ENCODE data around the gene KDM2A.
"Not testable (repeated sequence)": the region's sequence is repeated elsewhere in the genome, so short reads cannot be mapped to it uniquely, and the experiment has no call there.

Gene KDM2A

GRCh38 chr11:67126243-67126642, 7.2 kb downstream of the KDM2A start:
- H3K23ac ChIP-seq (ENCODE audit: low read length); H3K9ac ChIP-seq (ENCODE audit: low read length); H3K27me3 ChIP-seq (ENCODE audit: insufficient read depth, low read length, poor library complexity); H3K56ac ChIP-seq (ENCODE audit: low read length); H2BK15ac ChIP-seq (replicated peaks; ENCODE audit: low read depth); H3K36me3 ChIP-seq (ENCODE audit: control insufficient read depth, insufficient read depth, low read length); H3K79me1 ChIP-seq (ENCODE audit: low read length); H3K27ac ChIP-seq (ENCODE audit: low read depth, low read length); H2AK5ac ChIP-seq (ENCODE audit: low read length); H4K8ac ChIP-seq (ENCODE audit: low read depth, low read length); H2BK120ac ChIP-seq (ENCODE audit: low read depth, low read length); H2BK5ac ChIP-seq (ENCODE audit: low read length); H3K4ac ChIP-seq (ENCODE audit: low read depth, low read length); H4K5ac ChIP-seq (ENCODE audit: low read length); H3K4me3 ChIP-seq (ENCODE audit: low read length); H3K4me1 ChIP-seq (ENCODE audit: control insufficient read depth, low read depth, low read length); H3K18ac ChIP-seq (ENCODE audit: low read length); H3K4me2 ChIP-seq (ENCODE audit: low read length); DNase-seq: not testable (repeated sequence)
- no CpG with 5 or more reads among the region's 8 CpGs for WGBS (ENCODE audit: extremely low coverage, insufficient coverage, low lambda C conversion rate)
- peaks cover 50% of the 10 kb centered on the region for H3K79me2 ChIP-seq (ENCODE audit: control insufficient read depth, insufficient read depth, low read length)

DNA sequence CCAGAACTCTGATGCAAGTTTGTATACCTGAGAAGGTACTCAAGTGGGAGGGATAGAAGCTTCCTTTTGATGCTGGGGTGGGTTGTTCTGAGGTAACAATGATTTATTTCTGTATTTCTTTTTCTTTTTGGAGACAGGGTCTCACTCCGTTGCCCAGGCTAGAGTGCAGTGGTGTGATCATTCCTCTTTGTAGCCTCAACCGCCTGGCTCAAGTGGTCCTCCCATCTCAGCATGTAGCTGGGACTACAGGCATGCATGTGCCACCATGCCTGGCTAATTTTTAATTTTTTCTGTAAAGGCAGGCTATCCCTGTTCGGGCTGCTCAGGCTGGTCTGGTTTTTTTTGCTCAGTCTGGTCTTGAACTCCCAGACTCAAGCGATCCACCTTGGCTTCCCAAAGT, 7.9 kb downstream of the KDM2A start:
- no peak overlapping the region for H4K8ac ChIP-seq (ENCODE audit: low read depth, low read length)
- H3K4me2 ChIP-seq (ENCODE audit: low read length): no peak overlapping the region
- no peak overlapping the region for H2BK15ac ChIP-seq (replicated peaks; ENCODE audit: low read depth)
- peaks cover 9% of the 10 kb centered on the region for H3K79me1 ChIP-seq (ENCODE audit: low read length)
- no peak overlapping the region for H3K9ac ChIP-seq (ENCODE audit: low read length)
- no peak overlapping the region for H2AK5ac ChIP-seq (ENCODE audit: low read length)
- H3K56ac ChIP-seq (ENCODE audit: low read length): no peak overlapping the region
- DNase-seq: no peak
- no peak overlapping the region for H3K4me3 ChIP-seq (ENCODE audit: low read length)
- peaks cover 46% of the 10 kb centered on the region for H3K79me2 ChIP-seq (ENCODE audit: control insufficient read depth, insufficient read depth, low read length)
- no peaks in the 10 kb centered on the region for H3K4me1 ChIP-seq (ENCODE audit: control insufficient read depth, low read depth, low read length)
- H3K27me3 ChIP-seq (ENCODE audit: insufficient read depth, low read length, poor library complexity): no peaks in the 10 kb centered on the region
- no peak overlapping the region for H4K5ac ChIP-seq (ENCODE audit: low read length)
- H2BK120ac ChIP-seq (ENCODE audit: low read depth, low read length): no peak overlapping the region
- H3K18ac ChIP-seq (ENCODE audit: low read length): no peak overlapping the region
- H3K27ac ChIP-seq (ENCODE audit: low read depth, low read length): no peak overlapping the region
- H3K36me3 ChIP-seq (ENCODE audit: control insufficient read depth, insufficient read depth, low read length): peaks cover 1% of the 10 kb centered on the region
- H3K4ac ChIP-seq (ENCODE audit: low read depth, low read length): no peak overlapping the region
- H3K23ac ChIP-seq (ENCODE audit: low read length): no peak overlapping the region
- no peak overlapping the region for H2BK5ac ChIP-seq (ENCODE audit: low read length)
- whole genome bisulfite sequencing (ENCODE audit: extremely low coverage, insufficient coverage, low lambda C conversion rate): no CpG with 5 or more reads among the region's 4 CpGs

GRCh38 chr11:67130861-67131260, 11.8 kb downstream of the KDM2A start:
- H2BK5ac ChIP-seq (ENCODE audit: low read length); H3K18ac ChIP-seq (ENCODE audit: low read length); H4K5ac ChIP-seq (ENCODE audit: low read length); H3K4me3 ChIP-seq (ENCODE audit: low read length); H3K36me3 ChIP-seq (ENCODE audit: control insufficient read depth, insufficient read depth, low read length); H3K27me3 ChIP-seq (ENCODE audit: insufficient read depth, low read length, poor library complexity); H3K4ac ChIP-seq (ENCODE audit: low read depth, low read length); H3K4me1 ChIP-seq (ENCODE audit: control insufficient read depth, low read depth, low read length); H3K4me2 ChIP-seq (ENCODE audit: low read length); H4K8ac ChIP-seq (ENCODE audit: low read depth, low read length); H3K9ac ChIP-seq (ENCODE audit: low read length); H3K23ac ChIP-seq (ENCODE audit: low read length); H3K27ac ChIP-seq (ENCODE audit: low read depth, low read length); DNase-seq; H3K56ac ChIP-seq (ENCODE audit: low read length); H2AK5ac ChIP-seq (ENCODE audit: low read length); H2BK15ac ChIP-seq (replicated peaks; ENCODE audit: low read depth); H2BK120ac ChIP-seq (ENCODE audit: low read depth, low read length); H3K79me1 ChIP-seq (ENCODE audit: low read length): not testable (repeated sequence)
- peaks cover 27% of the 10 kb centered on the region for H3K79me2 ChIP-seq (ENCODE audit: control insufficient read depth, insufficient read depth, low read length)
- WGBS (ENCODE audit: extremely low coverage, insufficient coverage, low lambda C conversion rate): no CpG with 5 or more reads among the region's 10 CpGs

- no CpG with 5 or more reads among the region's 1 CpG for WGBS (ENCODE audit: extremely low coverage, insufficient coverage, low lambda C conversion rate)
- Histone ChIP-seq H4K8ac (ENCODE audit: low read depth, low read length) (no peak overlapping the region), H3K23ac (ENCODE audit: low read length) (no peak overlapping the region), H3K27ac (ENCODE audit: low read depth, low read length) (no peak overlapping the region), H3K79me2 (ENCODE audit: control insufficient read depth, insufficient read depth, low read length) (peaks cover 13% of the 10 kb centered on the region), H2BK120ac (ENCODE audit: low read depth, low read length) (no peak overlapping the region), H2AK5ac (ENCODE audit: low read length) (no peak overlapping the region), H2BK15ac (replicated peaks; ENCODE audit: low read depth) (no peak overlapping the region), H2BK5ac (ENCODE audit: low read length) (no peak overlapping the region), H3K4ac (ENCODE audit: low read depth, low read length) (no peak overlapping the region), H3K56ac (ENCODE audit: low read length) (no peak overlapping the region), H3K9ac (ENCODE audit: low read length) (no peak overlapping the region), H3K27me3 (ENCODE audit: insufficient read depth, low read length, poor library complexity) (no peaks in the 10 kb centered on the region), H3K4me2 (ENCODE audit: low read length) (no peak overlapping the region), H3K4me1 (ENCODE audit: control insufficient read depth, low read depth, low read length) (no peaks in the 10 kb centered on the region), H3K18ac (ENCODE audit: low read length) (no peak overlapping the region), H3K4me3 (ENCODE audit: low read length) (no peak overlapping the region), H3K79me1 (ENCODE audit: low read length) (peaks cover 12% of the 10 kb centered on the region), H4K5ac (ENCODE audit: low read length) (no peak overlapping the region), H3K36me3 (ENCODE audit: control insufficient read depth, insufficient read depth, low read length) (peaks cover 2% of the 10 kb centered on the region)
- no peak for DNase-seq
Measured at GRCh38 chr11:67136156-67136555, 17.1 kb downstream of the KDM2A start.

DNA sequence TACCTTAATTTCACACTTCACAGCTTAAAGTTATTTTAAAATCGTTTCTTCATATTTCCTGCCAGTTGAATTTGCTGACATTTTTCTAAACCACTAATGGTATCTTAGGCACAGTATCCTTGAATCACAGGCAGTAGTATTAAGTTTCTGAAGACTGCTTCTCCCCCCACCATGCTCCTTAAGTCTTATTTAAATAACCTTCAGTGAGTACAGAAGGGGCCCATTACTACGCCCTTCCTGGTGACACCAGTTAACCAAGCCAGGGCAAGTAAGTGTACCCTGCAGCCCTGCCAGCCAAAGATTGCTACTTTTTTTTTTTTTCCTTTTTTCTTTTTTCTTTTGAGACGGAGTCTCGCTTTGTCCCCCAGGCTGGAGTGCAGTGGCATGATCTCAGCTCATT, 19.9 kb downstream of the KDM2A start:
- Histone ChIP-seq H3K36me3 (ENCODE audit: control insufficient read depth, insufficient read depth, low read length) (peaks cover 2% of the 10 kb centered on the region), H3K56ac (ENCODE audit: low read length) (no peak overlapping the region), H2BK120ac (ENCODE audit: low read depth, low read length) (no peak overlapping the region), H3K18ac (ENCODE audit: low read length) (no peak overlapping the region), H3K4me3 (ENCODE audit: low read length) (no peak overlapping the region), H3K4ac (ENCODE audit: low read depth, low read length) (no peak overlapping the region), H3K79me2 (ENCODE audit: control insufficient read depth, insufficient read depth, low read length) (peaks cover 11% of the 10 kb centered on the region), H2BK15ac (replicated peaks; ENCODE audit: low read depth) (no peak overlapping the region), H2AK5ac (ENCODE audit: low read length) (no peak overlapping the region), H4K8ac (ENCODE audit: low read depth, low read length) (no peak overlapping the region), H3K27ac (ENCODE audit: low read depth, low read length) (no peak overlapping the region), H4K5ac (ENCODE audit: low read length) (no peak overlapping the region), H3K79me1 (ENCODE audit: low read length) (peaks cover 11% of the 10 kb centered on the region), H3K4me1 (ENCODE audit: control insufficient read depth, low read depth, low read length) (no peaks in the 10 kb centered on the region), H2BK5ac (ENCODE audit: low read length) (no peak overlapping the region), H3K23ac (ENCODE audit: low read length) (no peak overlapping the region), H3K4me2 (ENCODE audit: low read length) (no peak overlapping the region), H3K27me3 (ENCODE audit: insufficient read depth, low read length, poor library complexity) (no peaks in the 10 kb centered on the region), H3K9ac (ENCODE audit: low read length) (no peak overlapping the region)
- DNase-seq: no peak
- no CpG with 5 or more reads among the region's 4 CpGs for WGBS (ENCODE audit: extremely low coverage, insufficient coverage, low lambda C conversion rate)

DNA sequence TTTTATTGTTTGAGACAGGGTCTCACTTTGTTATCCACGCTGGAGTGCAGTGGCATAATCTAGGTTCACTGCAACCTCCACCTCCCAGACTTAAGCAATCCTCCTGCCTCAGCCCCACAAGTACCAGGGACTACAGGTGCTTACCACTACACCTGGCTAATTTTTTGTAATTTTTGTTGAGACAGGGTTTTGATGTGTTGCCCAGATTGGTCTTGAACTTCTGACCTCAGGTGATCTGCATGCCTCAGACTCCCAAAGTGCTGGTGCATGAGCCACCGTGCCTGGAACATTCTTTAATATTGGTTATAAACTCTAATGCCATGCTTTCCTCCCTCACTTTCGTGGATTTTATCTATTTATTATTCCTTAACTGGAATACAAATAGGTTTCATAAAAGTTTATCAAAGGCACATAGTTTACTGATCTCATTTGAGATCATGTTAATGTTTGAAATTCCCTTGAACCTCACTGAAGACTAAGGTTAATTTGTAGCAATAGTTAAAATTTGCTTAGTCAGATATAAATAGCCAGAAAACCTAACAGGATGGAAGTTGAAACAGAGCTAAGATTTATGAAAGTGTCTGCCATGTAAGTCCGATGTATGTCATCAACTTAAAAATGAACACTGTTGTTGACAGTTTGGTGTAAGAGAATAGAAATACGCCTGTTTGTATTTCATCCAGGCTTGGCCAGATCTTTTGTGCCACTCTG, 27.6 kb downstream of the KDM2A start:
- H3K79me1 ChIP-seq (ENCODE audit: low read length): peaks cover 8% of the 10 kb centered on the region
- H3K4me3 ChIP-seq (ENCODE audit: low read length): no peak overlapping the region
- no peak overlapping the region for H3K27ac ChIP-seq (ENCODE audit: low read depth, low read length)
- H4K8ac ChIP-seq (ENCODE audit: low read depth, low read length): no peak overlapping the region
- no peak overlapping the region for H3K9ac ChIP-seq (ENCODE audit: low read length)
- H2BK5ac ChIP-seq (ENCODE audit: low read length): no peak overlapping the region
- H3K4me2 ChIP-seq (ENCODE audit: low read length): no peak overlapping the region
- H4K5ac ChIP-seq (ENCODE audit: low read length): no peak overlapping the region
- no peak for DNase-seq
- no peak overlapping the region for H3K23ac ChIP-seq (ENCODE audit: low read length)
- H2BK15ac ChIP-seq (replicated peaks; ENCODE audit: low read depth): no peak overlapping the region
- no peaks in the 10 kb centered on the region for H3K27me3 ChIP-seq (ENCODE audit: insufficient read depth, low read length, poor library complexity)
- no peak overlapping the region for H2AK5ac ChIP-seq (ENCODE audit: low read length)
- H3K36me3 ChIP-seq (ENCODE audit: control insufficient read depth, insufficient read depth, low read length): no peaks in the 10 kb centered on the region
- no peak overlapping the region for H3K18ac ChIP-seq (ENCODE audit: low read length)
- H3K79me2 ChIP-seq (ENCODE audit: control insufficient read depth, insufficient read depth, low read length): peaks cover 8% of the 10 kb centered on the region
- H3K4me1 ChIP-seq (ENCODE audit: control insufficient read depth, low read depth, low read length): no peaks in the 10 kb centered on the region
- no peak overlapping the region for H2BK120ac ChIP-seq (ENCODE audit: low read depth, low read length)
- no peak overlapping the region for H3K4ac ChIP-seq (ENCODE audit: low read depth, low read length)
- no peak overlapping the region for H3K56ac ChIP-seq (ENCODE audit: low read length)
- WGBS (ENCODE audit: extremely low coverage, insufficient coverage, low lambda C conversion rate): no CpG with 5 or more reads among the region's 5 CpGs

Measured in mesendoderm (in vitro differentiated cells).